ENCODE results near the gene CETP. TPM values are rescaled to one million over a fixed set of nuclear protein-coding genes. Genes with fewer than 3 reads are reported as not detected.

The CETP gene, protein sequence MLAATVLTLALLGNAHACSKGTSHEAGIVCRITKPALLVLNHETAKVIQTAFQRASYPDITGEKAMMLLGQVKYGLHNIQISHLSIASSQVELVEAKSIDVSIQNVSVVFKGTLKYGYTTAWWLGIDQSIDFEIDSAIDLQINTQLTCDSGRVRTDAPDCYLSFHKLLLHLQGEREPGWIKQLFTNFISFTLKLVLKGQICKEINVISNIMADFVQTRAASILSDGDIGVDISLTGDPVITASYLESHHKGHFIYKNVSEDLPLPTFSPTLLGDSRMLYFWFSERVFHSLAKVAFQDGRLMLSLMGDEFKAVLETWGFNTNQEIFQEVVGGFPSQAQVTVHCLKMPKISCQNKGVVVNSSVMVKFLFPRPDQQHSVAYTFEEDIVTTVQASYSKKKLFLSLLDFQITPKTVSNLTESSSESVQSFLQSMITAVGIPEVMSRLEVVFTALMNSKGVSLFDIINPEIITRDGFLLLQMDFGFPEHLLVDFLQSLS
- under 1 TPM in 1 of 2 donors, not detected in 1; 0.36 TPM for total RNA-seq

- Mint-ChIP-seq H3K9me3 (no peaks in the 10 kb centered on the region), H3K36me3 (ENCODE audit: insufficient read depth in 2 of 2) (no peaks in the 10 kb centered on the region), H3K4me1 (ENCODE audit: low read depth) (peaks cover 19% of the 10 kb centered on the region), H3K4me3 (no peak within 1 kb of the TSS), H3K27me3 (ENCODE audit: low read depth) (no peaks in the 10 kb centered on the region), H3K27ac (no peak within 1 kb of the TSS)
- DNase-seq: no peak
- no peak for ATAC-seq (replicated peaks in 1 of 2)
Observed at GRCh38 chr16:56961851-56962281, at the start of gene CETP. CETP (plus strand) TSS chr16:56961950; CDS start chr16:56961980, 30 bp downstream.

- Mint-ChIP-seq H3K27me3 (ENCODE audit: low read depth) (peaks cover 7% of the 10 kb centered on the region), H3K4me1 (ENCODE audit: low read depth) (peaks cover 59% of the 10 kb centered on the region), H3K4me3 (no peak overlapping the region), H3K27ac (no peak overlapping the region), H3K36me3 (ENCODE audit: insufficient read depth in 2 of 2) (no peaks in the 10 kb centered on the region), H3K9me3 (no peaks in the 10 kb centered on the region)
- DNase-seq: no peak
- no peak for ATAC-seq (replicated peaks in 1 of 2)
Observed at GRCh38 chr16:56912746-56913708, 48.7 kb upstream of the CETP start.

- Mint-ChIP-seq H3K4me3 (no peak overlapping the region), H3K36me3 (ENCODE audit: insufficient read depth in 2 of 2) (no peaks in the 10 kb centered on the region), H3K27me3 (ENCODE audit: low read depth) (peaks cover 7% of the 10 kb centered on the region), H3K27ac (no peak overlapping the region), H3K9me3 (no peaks in the 10 kb centered on the region), H3K4me1 (ENCODE audit: low read depth) (peaks cover 66% of the 10 kb centered on the region)
- ATAC-seq (replicated peaks in 1 of 2) (no peak), DNase-seq (no peak)
Observed at GRCh38 chr16:56914896-56915295, 46.9 kb upstream of the CETP start.

GRCh38 chr16:56915336-56916119 lies 46.2 kb upstream of the CETP start:
- DNase-seq: no peak
- peaks cover 60% of the 10 kb centered on the region for H3K4me1 Mint-ChIP-seq (ENCODE audit: low read depth)
- H3K27ac Mint-ChIP-seq: no peak overlapping the region

DNA sequence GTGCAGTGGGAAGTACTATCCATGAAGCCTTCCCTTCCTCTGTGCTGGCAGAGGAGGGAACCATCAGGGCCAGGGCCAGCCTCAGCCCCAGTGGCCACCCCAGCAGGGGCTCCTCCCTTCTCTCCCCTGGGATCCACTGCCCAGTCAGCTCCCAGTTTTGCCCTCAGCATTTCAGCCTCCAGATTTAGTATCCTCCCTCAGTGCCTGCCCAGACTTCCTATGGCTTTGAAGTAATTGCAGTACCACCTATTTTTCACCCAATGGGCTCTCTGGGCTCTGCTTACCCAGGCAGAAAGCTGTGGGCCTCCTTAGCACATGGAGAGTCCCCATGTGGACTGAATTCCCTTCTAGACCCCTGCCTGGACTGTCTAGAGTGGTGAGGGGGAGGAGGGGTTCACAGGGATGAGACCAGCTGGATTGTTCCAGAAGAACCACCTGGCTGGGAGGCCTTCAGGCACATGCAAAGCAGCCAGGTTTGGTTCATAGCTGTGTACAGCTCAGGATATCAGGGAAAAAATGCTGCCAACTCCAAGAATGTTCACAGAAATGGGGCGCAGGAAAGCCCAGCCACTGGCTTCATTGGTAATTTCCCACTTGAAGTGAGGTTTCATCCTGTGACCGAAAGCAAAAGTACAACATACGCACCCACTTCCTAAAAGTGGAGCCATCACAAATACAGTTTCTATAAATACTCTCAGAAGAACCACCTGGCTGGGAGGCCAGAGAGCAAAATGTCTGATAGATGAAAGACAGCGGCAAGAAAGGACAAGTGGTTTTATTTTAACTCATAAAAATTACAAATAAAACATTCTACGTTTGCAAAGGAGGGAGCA lies 45.0 kb upstream of the CETP start:
- Mint-ChIP-seq H3K36me3 (ENCODE audit: insufficient read depth in 2 of 2) (no peaks in the 10 kb centered on the region), H3K4me3 (peak overlapping the region; percentile 32 to 81), H3K9me3 (no peaks in the 10 kb centered on the region), H3K4me1 (ENCODE audit: low read depth) (peaks cover 47% of the 10 kb centered on the region), H3K27ac (peak overlapping the region; percentile 94), H3K27me3 (ENCODE audit: low read depth) (peaks cover 7% of the 10 kb centered on the region)
- ATAC-seq (replicated peaks in 1 of 2) (peak; percentile 77 to 80), DNase-seq (peak in 1 of 2 donors; percentile 39)

More at GRCh38 chr16:56915336-56916119, 46.2 kb upstream of the CETP start:
- Mint-ChIP-seq H3K4me3 (no peak overlapping the region), H3K9me3 (no peaks in the 10 kb centered on the region), H3K27me3 (ENCODE audit: low read depth) (peaks cover 7% of the 10 kb centered on the region), H3K36me3 (ENCODE audit: insufficient read depth in 2 of 2) (no peaks in the 10 kb centered on the region)
- ATAC-seq (replicated peaks in 1 of 2): no peak

DNA sequence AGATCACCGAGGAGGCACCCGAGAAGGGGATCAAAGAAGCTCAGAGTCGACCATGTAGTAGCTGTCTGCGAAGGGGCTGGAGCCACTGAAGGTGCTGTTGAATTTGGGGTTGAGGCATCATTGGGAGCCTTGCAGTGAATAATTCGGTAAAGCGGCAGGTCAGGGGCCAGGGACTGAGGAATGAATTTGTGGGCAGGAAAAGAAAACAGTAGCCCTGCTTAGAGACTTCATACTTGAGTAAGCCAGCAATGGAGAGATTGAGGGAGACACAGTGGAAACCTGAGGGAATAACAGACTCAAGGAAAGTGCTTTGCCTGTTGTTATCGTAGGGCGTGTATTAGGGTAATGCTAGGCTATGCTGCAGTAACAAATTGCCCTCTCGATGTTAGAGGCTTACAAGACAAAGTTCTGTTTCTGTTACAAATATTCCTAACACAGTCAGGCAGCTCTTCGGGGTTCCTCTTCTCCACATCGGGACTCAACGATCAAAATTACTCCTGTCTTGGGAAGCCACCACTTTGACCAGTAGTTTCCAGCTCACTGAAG lies 43.2 kb upstream of the CETP start:
- no peak overlapping the region for H3K4me3 Mint-ChIP-seq
- peaks cover 7% of the 10 kb centered on the region for H3K27me3 Mint-ChIP-seq (ENCODE audit: low read depth)
- ATAC-seq (replicated peaks in 1 of 2) (no peak), DNase-seq (no peak)
- no peak overlapping the region for H3K27ac Mint-ChIP-seq
- no peaks in the 10 kb centered on the region for H3K9me3 Mint-ChIP-seq
- H3K36me3 Mint-ChIP-seq (ENCODE audit: insufficient read depth in 2 of 2): no peaks in the 10 kb centered on the region
- H3K4me1 Mint-ChIP-seq (ENCODE audit: low read depth): peaks cover 36% of the 10 kb centered on the region

- Mint-ChIP-seq H3K27ac (no peak overlapping the region), H3K27me3 (ENCODE audit: low read depth) (peaks cover 5% of the 10 kb centered on the region), H3K36me3 (ENCODE audit: insufficient read depth in 2 of 2) (no peaks in the 10 kb centered on the region), H3K4me3 (no peak overlapping the region), H3K9me3 (no peaks in the 10 kb centered on the region), H3K4me1 (ENCODE audit: low read depth) (peaks cover 44% of the 10 kb centered on the region)
- no peak for DNase-seq
- ATAC-seq (replicated peaks in 1 of 2): peak in 1 of 2 donors; percentile 34
Observed at GRCh38 chr16:56919099-56919800, 42.5 kb upstream of the CETP start.

GRCh38 chr16:56921571-56921970 lies 40.2 kb upstream of the CETP start:
- Mint-ChIP-seq H3K9me3 (no peaks in the 10 kb centered on the region), H3K27ac (no peak overlapping the region), H3K4me1 (ENCODE audit: low read depth) (peaks cover 36% of the 10 kb centered on the region), H3K36me3 (ENCODE audit: insufficient read depth in 2 of 2) (no peaks in the 10 kb centered on the region), H3K4me3 (no peak overlapping the region), H3K27me3 (ENCODE audit: low read depth) (no peaks in the 10 kb centered on the region)
- DNase-seq (no peak), ATAC-seq (replicated peaks in 1 of 2) (no peak)

DNA sequence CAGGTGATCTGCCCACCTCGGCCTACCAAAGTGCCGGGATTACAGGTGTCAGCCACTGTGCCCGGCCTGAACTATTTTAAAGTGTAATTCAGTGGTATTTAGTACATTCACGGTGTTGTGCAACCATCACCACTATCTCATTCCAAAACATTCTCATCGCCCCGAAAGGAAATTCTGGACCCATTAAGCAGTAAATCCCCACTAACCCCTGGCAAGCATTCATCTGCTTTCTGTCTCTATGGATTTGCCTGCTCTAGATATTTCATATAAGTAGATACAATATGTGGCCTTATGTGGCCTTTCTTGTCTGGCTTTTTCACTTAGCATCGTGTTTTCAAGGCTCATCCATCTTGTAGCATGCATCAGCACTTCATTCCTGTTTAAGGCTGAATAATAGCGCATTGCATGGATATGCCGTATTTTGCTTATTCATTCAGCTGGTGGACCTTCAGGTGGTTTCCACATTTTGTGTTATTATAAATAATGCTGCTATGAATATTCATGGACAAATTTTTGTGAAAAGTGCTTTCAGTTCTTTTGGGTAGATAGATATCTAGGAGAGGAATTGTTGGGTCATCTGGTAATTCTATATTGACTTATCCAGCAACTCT lies 38.2 kb upstream of the CETP start:
- Mint-ChIP-seq H3K27ac (no peak overlapping the region), H3K36me3 (ENCODE audit: insufficient read depth in 2 of 2) (peaks cover 0 to 2% of the 10 kb centered on the region in 2 donors), H3K4me1 (ENCODE audit: low read depth) (peaks cover 17% of the 10 kb centered on the region), H3K4me3 (no peak overlapping the region), H3K27me3 (ENCODE audit: low read depth) (no peaks in the 10 kb centered on the region), H3K9me3 (no peaks in the 10 kb centered on the region)
- ATAC-seq (replicated peaks in 1 of 2): no peak
- no peak for DNase-seq

DNA sequence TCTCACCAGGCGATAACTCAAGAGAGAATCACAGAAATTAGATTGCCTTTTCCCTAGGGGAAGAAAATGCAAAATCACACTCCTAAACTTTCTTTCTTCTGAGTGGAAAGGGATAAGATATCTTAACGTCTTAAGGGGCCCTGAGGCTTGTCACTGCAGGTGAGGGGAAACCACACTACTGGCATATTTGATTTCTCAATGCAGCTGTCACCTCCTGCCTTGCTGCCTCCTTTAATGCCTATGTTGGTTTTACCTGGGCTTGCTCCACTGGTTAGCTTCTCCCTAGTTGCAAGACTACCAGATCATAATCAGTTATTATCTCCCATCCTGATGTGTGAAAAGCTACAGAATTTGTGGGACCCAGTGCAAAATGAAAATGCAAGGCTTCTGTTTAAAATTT lies 34.3 kb upstream of the CETP start:
- no peak for DNase-seq
- Mint-ChIP-seq H3K9me3 (no peaks in the 10 kb centered on the region), H3K36me3 (ENCODE audit: insufficient read depth in 2 of 2) (peaks cover 2 to 3% of the 10 kb centered on the region in 2 donors), H3K4me1 (ENCODE audit: low read depth) (peaks cover 23% of the 10 kb centered on the region), H3K27ac (no peak overlapping the region), H3K4me3 (no peak overlapping the region), H3K27me3 (ENCODE audit: low read depth) (no peaks in the 10 kb centered on the region)
- ATAC-seq (replicated peaks in 1 of 2): no peak

DNA sequence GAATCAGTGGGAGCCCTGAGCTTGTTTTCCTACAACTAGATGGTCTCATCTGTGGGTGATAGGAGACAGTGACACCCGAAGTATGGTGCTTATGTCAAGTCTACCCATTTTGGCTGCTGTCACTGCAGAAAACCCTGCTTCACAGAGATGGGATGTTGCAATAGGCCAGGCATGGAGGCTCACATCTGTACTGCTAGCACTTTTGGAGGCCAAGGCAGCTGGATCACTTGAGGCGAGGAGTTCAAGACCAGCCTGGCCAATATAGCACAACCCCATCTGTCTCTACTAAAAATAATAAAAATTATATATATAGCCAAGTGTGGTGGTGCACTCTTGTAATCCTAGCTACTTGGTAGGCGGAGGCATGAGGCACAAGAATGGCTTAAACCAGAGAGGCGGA lies 32.1 kb upstream of the CETP start:
- ATAC-seq (replicated peaks in 1 of 2) (no peak), DNase-seq (no peak)
- no peak overlapping the region for H3K4me3 Mint-ChIP-seq
- peaks cover 14% of the 10 kb centered on the region for H3K4me1 Mint-ChIP-seq (ENCODE audit: low read depth)
- H3K9me3 Mint-ChIP-seq: no peaks in the 10 kb centered on the region
- no peak overlapping the region for H3K27ac Mint-ChIP-seq
- H3K27me3 Mint-ChIP-seq (ENCODE audit: low read depth): no peaks in the 10 kb centered on the region
- peaks cover 15 to 23% of the 10 kb centered on the region in 2 donors for H3K36me3 Mint-ChIP-seq (ENCODE audit: insufficient read depth in 2 of 2)
